NCI-H2107 (cell line): Measurements from ENCODE around the gene ADCY5.

Experiments used
- DNase-seq: peaks from one replicate; lab custom pipeline; 2025; lab: John Stamatoyannopoulos, UW

ADCY5 gene

DNA sequence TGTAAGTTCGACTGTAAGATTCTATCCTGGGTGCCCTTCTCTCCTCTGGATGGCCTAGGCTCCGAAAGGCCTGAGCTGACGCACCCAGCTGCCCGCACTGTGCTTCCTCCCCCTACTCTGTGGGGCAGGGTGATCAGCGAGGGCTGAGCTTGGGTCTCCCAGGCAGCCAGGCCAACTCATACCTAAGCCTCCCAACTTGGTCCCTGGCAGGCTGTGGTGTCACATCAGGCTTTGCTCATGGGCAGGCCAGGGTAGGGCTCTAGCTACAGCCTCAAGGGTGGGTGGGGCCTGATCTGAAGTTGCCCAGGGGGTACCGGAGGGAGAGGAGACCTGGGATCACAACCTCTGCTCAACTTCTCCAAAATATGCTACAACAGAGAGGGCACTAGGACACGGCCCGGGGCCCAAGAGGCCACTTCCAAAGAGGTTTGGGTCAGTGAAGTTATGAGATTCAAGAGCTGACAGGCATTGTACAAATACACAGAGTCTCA lies 123.1 kb downstream of the ADCY5 start:
- no peak for DNase-seq

DNA sequence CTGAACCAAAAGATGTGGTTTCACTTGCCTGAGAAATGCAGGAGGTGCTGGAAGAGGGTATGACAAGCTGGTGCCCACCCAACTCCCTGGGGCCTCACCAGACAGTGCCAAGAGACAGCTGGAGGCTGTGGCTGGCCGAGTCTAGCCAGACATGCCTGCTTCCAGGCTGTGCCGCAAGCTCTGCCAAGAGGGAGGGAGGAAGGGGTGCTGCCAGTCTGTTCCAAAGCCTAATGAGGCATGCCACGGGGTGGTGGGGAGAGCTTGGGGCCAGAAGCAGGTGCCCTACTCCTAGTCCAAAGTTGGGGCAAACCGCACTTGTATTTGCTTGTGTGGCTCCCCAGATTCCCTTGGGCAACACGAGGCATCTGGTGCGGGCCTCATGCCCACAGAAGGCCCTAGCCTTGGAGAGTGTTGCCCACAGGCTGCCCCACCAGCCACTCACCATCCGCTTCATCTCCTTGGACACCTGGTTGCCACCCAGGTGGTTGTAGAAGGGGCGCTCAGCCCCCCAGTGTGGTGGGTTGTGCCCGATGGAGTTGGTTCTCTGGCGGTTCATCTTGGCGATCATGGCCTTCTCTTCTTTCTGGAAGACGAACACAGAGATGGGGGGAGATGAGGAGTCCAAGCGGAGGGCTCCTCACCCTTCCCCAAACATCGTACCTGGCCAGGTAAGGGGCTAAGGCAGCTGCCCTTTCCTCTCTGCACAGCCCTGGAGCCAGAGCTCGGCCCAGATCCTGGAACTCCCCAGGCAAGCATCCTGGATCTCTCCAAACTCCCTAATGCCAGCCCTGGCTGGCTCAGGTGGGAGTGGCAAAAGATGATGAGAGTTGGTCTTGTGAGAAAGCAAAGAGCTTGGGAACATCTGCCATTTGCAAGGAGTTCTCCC lies 123.8 kb downstream of the ADCY5 start:
- no peak for DNase-seq

GRCh38 chr3:123323781-123324180 lies 125.1 kb downstream of the ADCY5 start:
- DNase-seq: no peak

GRCh38 chr3:123322866-123323265 lies 126.0 kb downstream of the ADCY5 start:
- DNase-seq: no peak

DNA sequence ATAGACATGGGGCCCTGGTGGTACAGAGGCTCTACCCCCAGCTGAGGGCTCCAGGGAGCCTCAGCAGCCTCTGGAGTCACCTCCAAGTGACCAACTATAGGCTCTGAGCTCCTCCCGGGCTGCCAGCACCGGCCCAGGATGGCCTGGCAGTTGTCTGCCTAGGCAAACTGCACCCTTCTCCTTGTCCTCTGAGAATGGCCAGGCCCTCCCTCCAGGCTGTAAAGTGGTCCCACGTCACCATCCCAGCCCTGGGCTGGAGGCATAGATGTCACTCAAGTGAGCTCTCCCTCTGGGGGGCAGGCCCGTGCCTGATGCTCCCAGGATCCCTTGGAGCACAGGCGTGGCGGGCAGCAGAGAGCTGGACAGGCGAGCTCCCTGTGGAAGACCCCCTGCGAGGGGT lies 127.1 kb downstream of the ADCY5 start:
- DNase-seq: no peak

GRCh38 chr3:123320221-123320620 lies 128.7 kb downstream of the ADCY5 start:
- no peak for DNase-seq

DNA sequence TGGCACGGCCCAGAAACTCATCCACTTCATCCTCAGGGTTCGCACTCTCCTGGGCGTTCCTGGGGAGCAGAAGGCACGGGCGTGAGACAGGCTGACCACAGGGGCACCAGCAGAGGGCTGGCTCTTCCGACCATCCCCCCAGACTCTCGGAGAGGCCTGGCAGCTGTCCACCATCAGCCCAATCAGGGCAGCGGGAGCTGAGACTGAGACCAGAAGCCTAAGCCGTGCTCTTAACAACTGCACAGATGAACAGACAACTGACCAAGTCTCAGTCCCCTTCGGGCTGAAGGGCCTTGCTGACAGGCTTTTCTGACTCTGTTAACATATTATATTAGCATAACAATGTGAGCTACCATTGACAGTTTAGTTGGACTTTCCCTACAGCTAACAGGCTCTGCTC lies 129.1 kb downstream of the ADCY5 start:
- DNase-seq: no peak

DNA sequence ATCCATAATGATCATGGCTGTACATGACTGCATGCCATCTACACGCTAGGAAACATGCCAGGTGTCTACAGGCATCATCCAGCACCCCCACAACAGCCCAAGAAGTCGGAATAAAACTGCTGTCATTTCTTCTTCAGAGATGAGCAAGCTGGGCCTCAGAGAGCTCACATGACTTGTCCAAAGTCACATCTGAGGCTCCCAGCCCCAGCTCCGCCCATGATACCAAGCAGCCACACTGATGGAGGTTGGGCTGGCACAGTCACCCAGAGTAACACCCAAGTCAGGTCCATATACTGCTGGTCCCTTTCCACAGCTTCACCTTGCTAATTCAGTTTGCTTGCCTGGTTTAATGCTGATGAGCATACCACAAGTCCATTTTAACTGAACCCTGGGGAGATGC lies 130.5 kb downstream of the ADCY5 start:
- DNase-seq: no peak

- DNase-seq: no peak
Measured at GRCh38 chr3:123317716-123318115, 131.2 kb downstream of the ADCY5 start.

DNA sequence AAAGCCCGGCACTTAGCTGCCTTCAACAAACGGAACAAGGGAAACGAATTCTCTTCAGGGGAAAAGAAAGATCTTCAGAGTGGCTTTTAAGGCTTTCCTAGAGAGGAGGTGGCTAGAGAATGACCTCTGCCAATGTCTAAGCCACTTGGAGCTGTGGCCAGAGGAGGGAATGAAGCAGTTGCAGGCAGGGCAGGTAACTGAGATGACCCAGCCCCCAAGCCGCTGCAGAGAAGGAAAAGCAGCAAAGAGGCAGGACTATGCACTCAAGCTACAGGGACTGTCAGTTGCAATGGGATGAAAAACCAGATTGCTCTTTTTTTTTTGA lies 133.7 kb downstream of the ADCY5 start:
- no peak for DNase-seq

- peak; percentile 91 for DNase-seq
Measured at GRCh38 chr3:123314359-123315270, 134.3 kb downstream of the ADCY5 start.

GRCh38 chr3:123313889-123314288 lies 135.0 kb downstream of the ADCY5 start:
- no peak for DNase-seq

GRCh38 chr3:123312331-123313265 lies 136.3 kb downstream of the ADCY5 start:
- DNase-seq: peak; percentile 26

DNA sequence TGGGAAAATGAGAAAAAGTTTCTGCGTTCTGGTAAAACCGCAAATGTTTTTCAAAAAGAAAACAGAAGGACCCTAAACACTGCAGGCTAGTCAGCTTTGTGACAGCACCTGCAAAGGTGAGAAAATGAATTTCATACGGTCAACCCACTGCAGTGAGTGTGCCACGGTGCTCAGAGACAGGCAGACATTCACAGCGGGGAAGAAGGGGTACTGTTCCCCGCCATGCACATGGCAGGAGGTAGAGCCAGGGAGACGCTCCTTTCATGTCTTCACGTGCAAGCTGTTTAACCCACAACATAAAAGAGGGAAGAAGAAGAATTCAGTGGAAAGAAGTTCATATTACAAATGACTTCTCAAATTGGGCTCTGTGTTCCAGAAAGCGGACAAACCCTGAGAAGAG lies 137.7 kb downstream of the ADCY5 start:
- no peak for DNase-seq

- DNase-seq: no peak
Measured at GRCh38 chr3:123310741-123311140, 138.1 kb downstream of the ADCY5 start.

- DNase-seq: no peak
Measured at GRCh38 chr3:123310186-123310585, 138.7 kb downstream of the ADCY5 start.

DNA sequence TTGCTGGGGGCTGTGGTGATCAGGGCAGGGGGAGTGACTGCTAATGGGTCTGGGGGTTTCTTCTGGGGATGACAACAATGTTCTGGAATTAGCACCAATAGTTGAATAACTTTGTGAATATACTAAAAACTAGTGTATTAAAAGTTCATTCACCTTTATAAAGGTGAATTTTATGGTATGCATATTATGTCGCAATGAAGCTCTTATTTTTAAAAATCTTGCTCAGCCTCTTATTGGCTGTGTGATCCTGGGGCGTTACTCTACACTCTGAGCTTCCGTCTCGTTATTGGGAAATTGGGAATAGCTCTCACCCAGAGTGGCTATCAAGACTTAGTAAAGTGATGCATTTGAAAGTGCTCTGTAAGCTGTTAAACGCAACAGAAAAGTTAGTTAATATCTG lies 141.8 kb downstream of the ADCY5 start:
- no peak for DNase-seq

DNA sequence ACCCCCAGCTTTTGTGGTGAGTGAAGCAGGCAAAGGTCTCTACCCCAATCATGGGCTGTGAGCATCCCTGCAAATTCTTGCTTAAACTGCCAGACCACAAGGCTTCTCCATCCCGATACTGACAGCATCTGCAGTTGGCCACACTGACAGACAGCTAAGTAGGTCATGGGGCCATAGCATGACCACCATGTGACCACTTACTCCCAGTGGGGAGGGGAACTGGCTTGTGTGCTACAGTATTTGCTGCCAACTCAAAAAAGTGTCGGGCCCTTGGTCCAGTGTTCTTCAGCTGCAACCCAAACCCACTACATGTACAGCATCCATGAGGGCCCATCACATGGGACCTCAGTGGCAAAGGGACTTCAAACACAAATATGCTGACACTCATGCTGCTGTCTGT lies 143.7 kb downstream of the ADCY5 start:
- DNase-seq: no peak

DNA sequence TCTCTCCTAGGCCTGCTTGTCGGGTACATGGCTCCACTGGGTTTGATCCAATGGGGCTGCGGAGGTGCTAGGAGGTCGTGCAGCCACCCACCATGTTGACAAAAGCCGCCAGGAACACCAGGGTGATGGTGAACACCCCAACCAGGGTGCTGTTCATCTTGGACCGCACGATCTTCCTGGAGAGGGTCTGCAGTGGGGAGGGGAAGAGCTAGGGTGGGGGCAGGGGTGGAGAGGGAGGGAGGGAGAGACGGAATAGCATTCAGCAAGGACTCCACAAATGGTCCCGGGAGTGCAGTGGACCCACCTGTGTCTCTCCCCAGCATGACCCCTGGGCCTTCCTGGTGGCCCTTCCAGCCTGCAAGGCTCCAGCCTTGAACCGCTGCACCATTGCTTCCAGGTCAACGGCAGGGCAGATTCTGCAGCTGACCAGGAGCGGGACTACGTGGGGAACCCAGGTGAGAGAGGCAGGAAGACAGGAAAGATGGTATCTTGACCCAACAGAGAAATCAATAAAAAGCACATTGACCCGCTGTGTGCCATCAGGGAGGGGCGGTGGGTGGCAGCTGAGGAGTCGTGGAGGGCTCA lies 144.8 kb downstream of the ADCY5 start:
- no peak for DNase-seq

- DNase-seq: no peak
Measured at GRCh38 chr3:123302961-123303360, 145.9 kb downstream of the ADCY5 start.
